GM18870 (cell line): ENCODE results near the gene MID1IP1.

Experiments
- ATAC-seq: cut with Tn5 transposase; IDR thresholded peaks from one replicate; pipeline ENCODE4 v1.9.1; 2021; ENCODE audit warnings: moderate library complexity; ENCODE audit not compliant: unreplicated experiment

MID1IP1 gene

GRCh38 chrX:38811515-38812243 is 10.4 kb downstream of the MID1IP1 start:
- no peak for ATAC-seq

GRCh38 chrX:38816155-38816554 is 14.9 kb downstream of the MID1IP1 start:
- ATAC-seq, result no peak

GRCh38 chrX:38817004-38817703 is 15.9 kb downstream of the MID1IP1 start:
- ATAC-seq, result no peak

GRCh38 chrX:38819163-38819562 is 17.9 kb downstream of the MID1IP1 start:
- ATAC-seq, result no peak

- no peak for ATAC-seq
These were observed 18.4 kb downstream of the MID1IP1 start for GRCh38 chrX:38819709-38820108.

GRCh38 chrX:38820751-38821150 is 19.5 kb downstream of the MID1IP1 start:
- no peak for ATAC-seq

- ATAC-seq, result no peak
These were observed 22.9 kb downstream of the MID1IP1 start for GRCh38 chrX:38824176-38824575.

- no peak for ATAC-seq
These were observed 30.7 kb downstream of the MID1IP1 start for GRCh38 chrX:38831949-38832348.

GRCh38 chrX:38837389-38837788 is 36.1 kb downstream of the MID1IP1 start:
- ATAC-seq, result no peak

- ATAC-seq, result no peak
These were observed 38.0 kb downstream of the MID1IP1 start for GRCh38 chrX:38839277-38839676.

GRCh38 chrX:38839944-38840343 is 38.7 kb downstream of the MID1IP1 start:
- no peak for ATAC-seq

- ATAC-seq, result no peak
These were observed 40.5 kb downstream of the MID1IP1 start for GRCh38 chrX:38841750-38842149.

- no peak for ATAC-seq
These were observed 44.2 kb downstream of the MID1IP1 start for GRCh38 chrX:38845426-38845825.

- no peak for ATAC-seq
These were observed 46.1 kb downstream of the MID1IP1 start for GRCh38 chrX:38847206-38847902.

- ATAC-seq, result no peak
These were observed 46.6 kb downstream of the MID1IP1 start for GRCh38 chrX:38847903-38848230.

- no peak for ATAC-seq
These were observed 47.6 kb downstream of the MID1IP1 start for GRCh38 chrX:38848671-38849455.

GRCh38 chrX:38850807-38851544 is 49.7 kb downstream of the MID1IP1 start:
- no peak for ATAC-seq

- ATAC-seq, result no peak
These were observed 53.0 kb downstream of the MID1IP1 start for GRCh38 chrX:38854305-38854704.
